Heart left ventricle (tissue), 16 donors: Measurements from ENCODE around the gene PCOLCE2. TPM values are rescaled to one million over a fixed set of nuclear protein-coding genes. Genes with fewer than 3 reads are reported as not detected.

Experiments
- ATAC-seq, 4 donors: fragments of 200-7000 bp; cut with Tn5 transposase; one replicate each; pipeline ENCODE4 v1.9.1; 2020 to 2022; ENCODE audit warnings: moderate library complexity in 4 of 4, mild to moderate bottlenecking in 3 of 4, moderate number of reproducible peaks in 1 of 4
- DNase-seq, 5 donors: peaks; one replicate each; pipeline ENCODE4 v3.0.0-alpha.2; 2020
- H3K27ac ChIP-seq, 12 donors: fragments of 200-600 bp; sonication (generic) in 4 of 12; one replicate each; pipeline versions ENCODE4 v1.5.0 to v1.8.0; 2016 to 2022; ENCODE audit warnings: mild to moderate bottlenecking in 2 of 12
- H3K27me3 ChIP-seq, 9 donors: fragments of 200-600 bp; sonication (generic) in 2 of 9; one replicate each; pipeline versions ENCODE4 v1.5.1 to v1.8.0; 2016 to 2022; ENCODE audit warnings: mild to moderate bottlenecking in 3 of 9
- H3K36me3 ChIP-seq, 9 donors: fragments of 200-600 bp; sonication (generic) in 2 of 9; one replicate each; pipeline versions ENCODE4 v1.5.0 to v1.8.0; 2018 to 2022; ENCODE audit warnings: mild to moderate bottlenecking in 2 of 9
- H3K4me1 ChIP-seq, 12 donors: fragments of 200-600 bp; sonication (generic) in 4 of 12; one replicate each; pipeline versions ENCODE4 v1.5.0 to v1.8.0; 2016 to 2022; ENCODE audit warnings: mild to moderate bottlenecking in 3 of 12
- H3K4me3 ChIP-seq, 12 donors: fragments of 200-600 bp; sonication (generic) in 4 of 12; one replicate each; pipeline versions ENCODE4 v1.5.0 to v1.8.0; 2017 to 2022; ENCODE audit warnings: mild to moderate bottlenecking in 9 of 12, moderate library complexity in 4 of 12
- H3K9me3 ChIP-seq, 12 donors: fragments of 200-600 bp; sonication (generic) in 4 of 12; one replicate each; pipeline versions ENCODE4 v1.5.0 to v1.8.0; 2016 to 2022; ENCODE audit warnings: mild to moderate bottlenecking in 1 of 12
- CTCF ChIP-seq, 12 donors: fragments of 200-600 bp; sonication (generic) in 4 of 12; IDR thresholded peaks; one replicate each; pipeline versions ENCODE4 v1.5.0 to v1.8.0; 2018 to 2022; ENCODE audit warnings: antibody characterized with exemption in 12 of 12, mild to moderate bottlenecking in 5 of 12
- POLR2A ChIP-seq, 2 donors: fragments of 450-650 bp; IDR thresholded peaks; one replicate each; pipeline ENCODE4 v1.6.1; 2017; ENCODE audit warnings: antibody characterized with exemption in 2 of 2, mild to moderate bottlenecking in 2 of 2, moderate library complexity in 2 of 2
- WGBS, 4 donors: extraction: QIAGEN DNeasy Blood & Tissue Kit in 2 of 4; methylation state at CpG; one replicate each; pipeline versions ENCODE4 v1.1.5 to v1.1.7; 2013 to 2018; 5-methylcytosine and 5-hydroxymethylcytosine counted together
- intact Hi-C, 10 donors: fragments of 100-400 bp; cut with DNase I; formaldehyde crosslinking; loops; one replicate each; pipeline versions ENCODE4 v1.11.1 to v1.14.2; 2022
- polyA plus RNA-seq, 2 donors: library from polyadenylated mRNA; stranded (reverse); fragments of 200-250 nt; gene quantifications; one replicate each; pipeline ENCODE4 v1.2.3, GENCODE V29; 2013
- total RNA-seq, 9 donors: library from RNA; depleted of rRNA in 2 of 9; stranded (reverse); fragments of >200 nt in 2 of 9; fragmentation: NEBNext Ultra II Directional in 3 of 9; extraction: Animal tissue kit (Norgen Biotek cat#: 25700) in 3 of 9; gene quantifications; one replicate each; pipeline versions ENCODE4 v1.1.0 to v1.2.4, GENCODE V29; 2016 to 2023
- donor health status: ischemic (EF 13 %, LVEDD 7.1; RV severe dilation, severe dysfunction).
- donor health status: healthy with polysubstance abuse.
- donor health status: DM: no; HTN: yes; CAD: no.
- donor health status: DM: no; HTN: no; CAD: no.
- donor health status: ischemic (EF 25% LVEDD 6.9; RV normal size, moderate dysfunction).
- donor health status: ischemic (EF 25% LVEDD 5.7; RV mildly dilated, moderate dysfunction).
- donor health status: healthy.
- donor health status: DM: yes; HTN: yes; CAD: no.
- donor health status: ischemic (EF 35%, LVEDD 5.7; RV mildly dilated, moderate dysfunction).
- donor health status: nonischemic (EF 11% LVEDD 7.7; RV severe dilation, severe dysfunction).
- donor health status: DM: yes; HTN: yes; CAD: no.
- donor health status: PGD.
- donor health status: ischemic (EF 29% LVEDD 5.4; RV normal size, mild dysfunction).
- donor health status: nonischemic (EF 23%, LVEDD 6.1; RV moderate dilation, normal function).

Gene PCOLCE2
- total and polyA plus RNA-seq, 11 donors: 47.5 to 152 (median 66.7) TPM

DNA sequence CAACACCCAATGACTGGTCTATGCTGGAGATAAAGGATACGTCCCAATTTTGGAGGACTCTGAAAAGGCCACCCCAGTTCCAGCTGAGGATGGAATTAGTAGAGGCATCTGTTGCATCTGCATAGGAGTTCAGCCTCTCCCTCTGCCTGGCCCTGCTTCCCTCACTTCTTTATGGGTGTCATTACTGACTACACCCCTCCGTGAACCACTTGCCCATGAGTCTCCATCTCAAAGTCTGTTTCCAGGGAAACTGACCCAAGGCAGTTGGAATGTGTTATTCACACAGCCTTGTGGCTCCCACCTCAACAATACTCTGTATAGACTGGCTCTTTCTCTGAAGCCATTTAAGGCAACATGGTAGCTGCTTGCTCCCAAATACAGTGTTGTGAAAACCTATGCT, 21.4 kb upstream of the PCOLCE2 start:
- WGBS, 4 donors: 43 to 75% (median 55%) methylated on average over 2 of the region's 2 CpGs
- DNase-seq (no peak), ATAC-seq (peak in 3 of 4 donors; percentile 31 to 51 (median 32))
- H3K36me3 ChIP-seq: no peaks in the 10 kb centered on the region
- no peaks in the 10 kb centered on the region for H3K9me3 ChIP-seq
- H3K27me3 ChIP-seq: no peaks in the 10 kb centered on the region
- no peak for TF ChIP-seq CTCF (IDR thresholded peaks at IDR 0.05)
- TF ChIP-seq POLR2A (IDR thresholded peaks at IDR 0.05): peak in 1 of 2 donors; percentile 19
- intact Hi-C loops: no loop called here
- H3K27ac ChIP-seq: peak overlapping the region in 4 of 12 donors; percentile 7 to 87 (median 60)
- H3K4me3 ChIP-seq: no peak overlapping the region
- H3K4me1 ChIP-seq: peaks cover 0 to 52% (median 24%) of the 10 kb centered on the region in 12 donors

DNA sequence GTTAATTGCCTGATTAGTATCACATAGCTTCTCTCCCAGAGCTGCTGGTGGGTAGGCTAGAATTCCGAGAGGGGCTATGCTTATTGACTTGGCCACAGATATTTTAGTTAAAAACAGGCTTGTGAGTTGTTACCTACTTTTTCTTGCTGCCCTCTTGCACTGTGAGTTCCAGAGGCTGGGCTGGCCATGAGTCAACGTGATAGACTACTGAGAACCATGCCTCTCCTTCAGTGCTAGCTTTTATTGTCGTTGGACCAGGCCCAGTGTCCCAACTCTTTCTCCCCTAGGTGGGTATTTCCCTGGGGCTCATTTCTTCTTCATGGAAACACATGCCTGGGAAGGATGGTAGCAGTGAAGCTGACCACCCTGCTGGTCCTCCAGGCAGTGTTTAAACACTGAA, 20.4 kb upstream of the PCOLCE2 start:
- TF ChIP-seq CTCF (IDR thresholded peaks at IDR 0.05) (no peak), POLR2A (IDR thresholded peaks at IDR 0.05) (no peak)
- H3K9me3 ChIP-seq: no peaks in the 10 kb centered on the region
- no peak overlapping the region for H3K4me3 ChIP-seq
- ATAC-seq: no peak
- DNase-seq: no peak
- intact Hi-C loops: no loop called here
- 65 to 89% (median 76%) methylated on average over 3 of the region's 3 CpGs for WGBS, 4 donors
- no peaks in the 10 kb centered on the region for H3K27me3 ChIP-seq
- H3K36me3 ChIP-seq: no peaks in the 10 kb centered on the region
- H3K27ac ChIP-seq: peak overlapping the region in 4 of 12 donors; percentile 14 to 82 (median 29)
- H3K4me1 ChIP-seq: peaks cover 0 to 54% (median 27%) of the 10 kb centered on the region in 12 donors

DNA sequence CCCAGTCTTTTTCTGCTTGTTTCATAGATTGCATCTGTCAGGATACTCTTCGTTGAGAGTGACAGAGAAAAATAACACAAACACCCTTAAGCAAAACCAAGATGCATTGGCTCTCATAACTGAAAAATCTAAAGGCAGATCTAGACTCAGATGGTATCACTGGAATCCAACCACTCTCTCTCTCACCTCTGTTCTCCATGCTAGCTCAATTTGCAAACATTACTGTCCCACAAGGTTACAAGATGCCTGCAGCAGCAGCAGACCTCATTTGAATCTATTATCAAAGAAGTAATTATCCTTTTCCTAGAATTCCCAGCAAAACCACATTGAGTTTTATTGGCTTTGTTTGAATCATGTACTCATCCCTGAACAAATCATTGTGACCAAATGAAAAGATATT, 19.1 kb upstream of the PCOLCE2 start:
- intact Hi-C loops: no loop called here
- no peaks in the 10 kb centered on the region for H3K36me3 ChIP-seq
- no peak for ATAC-seq
- peaks cover 0 to 44% (median 21%) of the 10 kb centered on the region in 12 donors for H3K4me1 ChIP-seq
- no peak for DNase-seq
- H3K9me3 ChIP-seq: no peaks in the 10 kb centered on the region
- peak overlapping the region in 5 of 12 donors; percentile 8 to 72 (median 41) for H3K27ac ChIP-seq
- 27 to 37% (median 33%) methylated on average over 1 of the region's 1 CpG for WGBS, 4 donors
- H3K4me3 ChIP-seq: no peak overlapping the region
- TF ChIP-seq CTCF (IDR thresholded peaks at IDR 0.05): no peak
- no peaks in the 10 kb centered on the region for H3K27me3 ChIP-seq

DNA sequence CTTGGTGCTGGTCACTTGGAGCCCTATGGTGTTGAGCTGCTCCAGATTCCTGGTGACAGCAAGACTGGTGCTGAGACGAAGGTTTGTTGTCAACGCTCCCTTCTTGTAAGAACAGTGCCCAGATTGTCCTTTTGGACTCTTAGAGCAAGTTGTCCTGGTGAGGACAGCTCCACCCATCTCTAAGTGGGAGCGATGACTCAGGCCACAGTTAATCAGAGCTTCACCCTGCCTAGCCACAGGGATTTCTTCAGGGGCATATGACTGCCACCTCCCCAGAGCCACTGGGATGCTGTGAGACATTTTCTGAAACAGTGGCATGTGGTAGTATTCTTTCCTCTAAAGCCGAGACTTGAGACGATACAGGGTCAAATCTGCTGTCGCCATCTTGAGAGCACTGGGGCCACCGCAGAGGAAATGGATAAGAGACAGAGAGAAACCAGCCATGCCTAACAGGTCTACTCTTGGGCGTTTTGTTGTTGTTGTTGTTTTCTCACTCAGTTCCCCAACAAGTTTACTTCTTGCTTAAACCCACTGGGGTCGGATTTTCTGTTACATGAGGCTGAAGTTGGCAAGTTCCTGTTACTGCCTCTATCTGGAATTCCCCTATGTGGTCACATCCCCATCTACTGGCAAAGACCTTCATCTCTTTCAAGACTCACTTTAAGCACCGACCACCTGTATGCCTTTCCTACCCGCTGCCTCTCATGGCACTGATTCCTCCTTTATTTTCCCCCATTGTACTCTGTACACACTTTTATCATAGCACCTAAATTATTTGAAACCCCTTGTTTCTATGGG, 16.0 kb upstream of the PCOLCE2 start:
- intact Hi-C loops: no loop called here
- Histone ChIP-seq H3K27ac (peak overlapping the region in 2 of 12 donors; percentile 19 to 27), H3K4me3 (no peak overlapping the region), H3K27me3 (no peaks in the 10 kb centered on the region), H3K4me1 (peaks cover 0 to 17% (median 8%) of the 10 kb centered on the region in 12 donors), H3K36me3 (no peaks in the 10 kb centered on the region), H3K9me3 (no peaks in the 10 kb centered on the region)
- DNase-seq: no peak
- ATAC-seq: peak; percentile 32 to 87 (median 66)
- peak in 5 of 12 donors; percentile 11 to 24 (median 15) for TF ChIP-seq CTCF (IDR thresholded peaks at IDR 0.05)
- no peak for TF ChIP-seq POLR2A (IDR thresholded peaks at IDR 0.05)
- 66 to 75% (median 70%) methylated on average over 8 to 11 of the region's 11 CpGs for WGBS, 4 donors
